ENCODE results near the gene HORMAD2. TPM values are rescaled to one million over a fixed set of nuclear protein-coding genes. Genes with fewer than 3 reads are reported as not detected.
A peak's percentile ranks its signal among the peaks of the same experiment; 100 is the strongest.

Gene HORMAD2
- total and polyA plus RNA-seq, 9 of the 15 experiments (the other 6 are each of a cell fraction or from before 2014, with no cell fraction given): not detected

GRCh38 chr22:30216710-30217109, 136.4 kb downstream of the HORMAD2 start (continued):
- TF ChIP-seq ZNF407 (IDR thresholded peaks at IDR 0.05; ENCODE audit: low read depth): no peak
- TF ChIP-seq ZNF431 (CRISPR knock-in tag; IDR thresholded peaks at IDR 0.05): no peak
- no peak for TF ChIP-seq SMARCB1 (IDR thresholded peaks at IDR 0.05; ENCODE audit: insufficient read length, low read depth)
- TF ChIP-seq TAL1 (IDR thresholded peaks at IDR 0.05): peak; percentile 99
- peak; percentile 42; the same call in 1 of the 2 replicates for TF ChIP-seq CREB3L1 (IDR thresholded peaks at IDR 0.05; ENCODE audit: borderline replicate concordance, low read depth)
- TF ChIP-seq ID3 (CRISPR knock-in tag; IDR thresholded peaks at IDR 0.05): no peak
- peak; percentile 83 for TF ChIP-seq ID3 (tag; IDR thresholded peaks at IDR 0.05)
- TF ChIP-seq STAT6 (CRISPR knock-in tag; IDR thresholded peaks at IDR 0.05): no peak
- TF ChIP-seq BMI1 (IDR thresholded peaks at IDR 0.05; ENCODE audit: low read length): no peak
- no peak for TF ChIP-seq E2F6 (IDR thresholded peaks at IDR 0.05; ENCODE audit: borderline replicate concordance in 1 of 2, extremely low read depth in 1 of 2, insufficient read depth in 1 of 2, insufficient read length in 1 of 2, low read depth in 1 of 2, low read length in 1 of 2, poor library complexity in 1 of 2, severe bottlenecking in 1 of 2)
- TF ChIP-seq CTBP1 (IDR thresholded peaks at IDR 0.05; ENCODE audit: borderline replicate concordance): peak; percentile 88; the same call in 1 of the 2 replicates
- TF ChIP-seq USF2 (CRISPR knock-in tag; IDR thresholded peaks at IDR 0.05): no peak
